ENCODE measurements around the gene ELF1. TPM values are rescaled to one million over a fixed set of nuclear protein-coding genes. Genes with fewer than 3 reads are reported as not detected.
"Not testable (repeated sequence)": the region's sequence is repeated elsewhere in the genome, so short reads cannot be mapped to it uniquely, and the experiment has no call there.

The ELF1 gene
- total and polyA plus RNA-seq, 2 experiments from 2014 or later: 7.0 to 12.7 TPM

- Histone ChIP-seq H4K20me1 (replicated peaks; ENCODE audit: insufficient read depth) (no peaks in the 10 kb centered on the region), H3K27ac (ENCODE audit: low read depth) (no peak overlapping the region), H3K4me2 (no peak overlapping the region), H3K4me1 (ENCODE audit: insufficient read depth) (no peaks in the 10 kb centered on the region), H3K9me2 (ENCODE audit: insufficient read depth) (0 out of 2 replicates have a peak, but pooled peaks cover 7% of the 10 kb centered on the region), H2AFZ (no peak overlapping the region), H3F3A (replicated peaks; ENCODE audit: low read depth) (no peaks in the 10 kb centered on the region), H3K36me3 (ENCODE audit: insufficient read depth) (no peaks in the 10 kb centered on the region), H3K4me3 (no peak overlapping the region), H3K79me2 (replicated peaks; ENCODE audit: insufficient read depth) (peaks cover 12% of the 10 kb centered on the region), H3K27me3 (ENCODE audit: insufficient read depth) (no peaks in the 10 kb centered on the region)
- Mint-ChIP-seq H3K27me3 (ENCODE audit: insufficient read depth, low read depth, poor library complexity) (peaks cover 1% of the 10 kb centered on the region), H3K9me3 (peaks cover 45% of the 10 kb centered on the region), H3K4me3 (no peak overlapping the region), H3K27ac (no peak overlapping the region), H3K36me3 (ENCODE audit: low read depth) (peaks cover 33% of the 10 kb centered on the region), H3K4me1 (no peaks in the 10 kb centered on the region)
- ATAC-seq (no peak), DNase-seq (ENCODE audit: low spot score) (no peak)
- TF ChIP-seq CTCF (conservative IDR thresholded peaks at IDR 0.05; ENCODE audit: low read depth in 2 of 2): no peak
- no peak for TF ChIP-seq NANOG (IDR thresholded peaks at IDR 0.05; ENCODE audit: borderline replicate concordance)
- TF ChIP-seq, protein P1, sequence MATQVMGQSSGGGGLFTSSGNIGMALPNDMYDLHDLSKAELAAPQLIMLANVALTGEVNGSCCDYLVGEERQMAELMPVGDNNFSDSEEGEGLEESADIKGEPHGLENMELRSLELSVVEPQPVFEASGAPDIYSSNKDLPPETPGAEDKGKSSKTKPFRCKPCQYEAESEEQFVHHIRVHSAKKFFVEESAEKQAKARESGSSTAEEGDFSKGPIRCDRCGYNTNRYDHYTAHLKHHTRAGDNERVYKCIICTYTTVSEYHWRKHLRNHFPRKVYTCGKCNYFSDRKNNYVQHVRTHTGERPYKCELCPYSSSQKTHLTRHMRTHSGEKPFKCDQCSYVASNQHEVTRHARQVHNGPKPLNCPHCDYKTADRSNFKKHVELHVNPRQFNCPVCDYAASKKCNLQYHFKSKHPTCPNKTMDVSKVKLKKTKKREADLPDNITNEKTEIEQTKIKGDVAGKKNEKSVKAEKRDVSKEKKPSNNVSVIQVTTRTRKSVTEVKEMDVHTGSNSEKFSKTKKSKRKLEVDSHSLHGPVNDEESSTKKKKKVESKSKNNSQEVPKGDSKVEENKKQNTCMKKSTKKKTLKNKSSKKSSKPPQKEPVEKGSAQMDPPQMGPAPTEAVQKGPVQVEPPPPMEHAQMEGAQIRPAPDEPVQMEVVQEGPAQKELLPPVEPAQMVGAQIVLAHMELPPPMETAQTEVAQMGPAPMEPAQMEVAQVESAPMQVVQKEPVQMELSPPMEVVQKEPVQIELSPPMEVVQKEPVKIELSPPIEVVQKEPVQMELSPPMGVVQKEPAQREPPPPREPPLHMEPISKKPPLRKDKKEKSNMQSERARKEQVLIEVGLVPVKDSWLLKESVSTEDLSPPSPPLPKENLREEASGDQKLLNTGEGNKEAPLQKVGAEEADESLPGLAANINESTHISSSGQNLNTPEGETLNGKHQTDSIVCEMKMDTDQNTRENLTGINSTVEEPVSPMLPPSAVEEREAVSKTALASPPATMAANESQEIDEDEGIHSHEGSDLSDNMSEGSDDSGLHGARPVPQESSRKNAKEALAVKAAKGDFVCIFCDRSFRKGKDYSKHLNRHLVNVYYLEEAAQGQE (IDR thresholded peaks at IDR 0.05; ENCODE audit: unreplicated experiment): no peak
- TF ChIP-seq JUNB (IDR thresholded peaks at IDR 0.05; ENCODE audit: unreplicated experiment): no peak
- TF ChIP-seq CREB1 (CRISPR knock-in tag; IDR thresholded peaks at IDR 0.05; ENCODE audit: low read depth): no peak
- no peak for TF ChIP-seq STAT1 (IDR thresholded peaks at IDR 0.05; ENCODE audit: unreplicated experiment)
- TF ChIP-seq ZNF331 (CRISPR knock-in tag; IDR thresholded peaks at IDR 0.05; ENCODE audit: low read depth): no peak
- TF ChIP-seq EZH2phosphoT487 (IDR thresholded peaks at IDR 0.05; ENCODE audit: unreplicated experiment): no peak
- no peak for TF ChIP-seq EZH2 (IDR thresholded peaks at IDR 0.05; ENCODE audit: low read depth, unreplicated experiment)
- TF ChIP-seq, protein P2, sequence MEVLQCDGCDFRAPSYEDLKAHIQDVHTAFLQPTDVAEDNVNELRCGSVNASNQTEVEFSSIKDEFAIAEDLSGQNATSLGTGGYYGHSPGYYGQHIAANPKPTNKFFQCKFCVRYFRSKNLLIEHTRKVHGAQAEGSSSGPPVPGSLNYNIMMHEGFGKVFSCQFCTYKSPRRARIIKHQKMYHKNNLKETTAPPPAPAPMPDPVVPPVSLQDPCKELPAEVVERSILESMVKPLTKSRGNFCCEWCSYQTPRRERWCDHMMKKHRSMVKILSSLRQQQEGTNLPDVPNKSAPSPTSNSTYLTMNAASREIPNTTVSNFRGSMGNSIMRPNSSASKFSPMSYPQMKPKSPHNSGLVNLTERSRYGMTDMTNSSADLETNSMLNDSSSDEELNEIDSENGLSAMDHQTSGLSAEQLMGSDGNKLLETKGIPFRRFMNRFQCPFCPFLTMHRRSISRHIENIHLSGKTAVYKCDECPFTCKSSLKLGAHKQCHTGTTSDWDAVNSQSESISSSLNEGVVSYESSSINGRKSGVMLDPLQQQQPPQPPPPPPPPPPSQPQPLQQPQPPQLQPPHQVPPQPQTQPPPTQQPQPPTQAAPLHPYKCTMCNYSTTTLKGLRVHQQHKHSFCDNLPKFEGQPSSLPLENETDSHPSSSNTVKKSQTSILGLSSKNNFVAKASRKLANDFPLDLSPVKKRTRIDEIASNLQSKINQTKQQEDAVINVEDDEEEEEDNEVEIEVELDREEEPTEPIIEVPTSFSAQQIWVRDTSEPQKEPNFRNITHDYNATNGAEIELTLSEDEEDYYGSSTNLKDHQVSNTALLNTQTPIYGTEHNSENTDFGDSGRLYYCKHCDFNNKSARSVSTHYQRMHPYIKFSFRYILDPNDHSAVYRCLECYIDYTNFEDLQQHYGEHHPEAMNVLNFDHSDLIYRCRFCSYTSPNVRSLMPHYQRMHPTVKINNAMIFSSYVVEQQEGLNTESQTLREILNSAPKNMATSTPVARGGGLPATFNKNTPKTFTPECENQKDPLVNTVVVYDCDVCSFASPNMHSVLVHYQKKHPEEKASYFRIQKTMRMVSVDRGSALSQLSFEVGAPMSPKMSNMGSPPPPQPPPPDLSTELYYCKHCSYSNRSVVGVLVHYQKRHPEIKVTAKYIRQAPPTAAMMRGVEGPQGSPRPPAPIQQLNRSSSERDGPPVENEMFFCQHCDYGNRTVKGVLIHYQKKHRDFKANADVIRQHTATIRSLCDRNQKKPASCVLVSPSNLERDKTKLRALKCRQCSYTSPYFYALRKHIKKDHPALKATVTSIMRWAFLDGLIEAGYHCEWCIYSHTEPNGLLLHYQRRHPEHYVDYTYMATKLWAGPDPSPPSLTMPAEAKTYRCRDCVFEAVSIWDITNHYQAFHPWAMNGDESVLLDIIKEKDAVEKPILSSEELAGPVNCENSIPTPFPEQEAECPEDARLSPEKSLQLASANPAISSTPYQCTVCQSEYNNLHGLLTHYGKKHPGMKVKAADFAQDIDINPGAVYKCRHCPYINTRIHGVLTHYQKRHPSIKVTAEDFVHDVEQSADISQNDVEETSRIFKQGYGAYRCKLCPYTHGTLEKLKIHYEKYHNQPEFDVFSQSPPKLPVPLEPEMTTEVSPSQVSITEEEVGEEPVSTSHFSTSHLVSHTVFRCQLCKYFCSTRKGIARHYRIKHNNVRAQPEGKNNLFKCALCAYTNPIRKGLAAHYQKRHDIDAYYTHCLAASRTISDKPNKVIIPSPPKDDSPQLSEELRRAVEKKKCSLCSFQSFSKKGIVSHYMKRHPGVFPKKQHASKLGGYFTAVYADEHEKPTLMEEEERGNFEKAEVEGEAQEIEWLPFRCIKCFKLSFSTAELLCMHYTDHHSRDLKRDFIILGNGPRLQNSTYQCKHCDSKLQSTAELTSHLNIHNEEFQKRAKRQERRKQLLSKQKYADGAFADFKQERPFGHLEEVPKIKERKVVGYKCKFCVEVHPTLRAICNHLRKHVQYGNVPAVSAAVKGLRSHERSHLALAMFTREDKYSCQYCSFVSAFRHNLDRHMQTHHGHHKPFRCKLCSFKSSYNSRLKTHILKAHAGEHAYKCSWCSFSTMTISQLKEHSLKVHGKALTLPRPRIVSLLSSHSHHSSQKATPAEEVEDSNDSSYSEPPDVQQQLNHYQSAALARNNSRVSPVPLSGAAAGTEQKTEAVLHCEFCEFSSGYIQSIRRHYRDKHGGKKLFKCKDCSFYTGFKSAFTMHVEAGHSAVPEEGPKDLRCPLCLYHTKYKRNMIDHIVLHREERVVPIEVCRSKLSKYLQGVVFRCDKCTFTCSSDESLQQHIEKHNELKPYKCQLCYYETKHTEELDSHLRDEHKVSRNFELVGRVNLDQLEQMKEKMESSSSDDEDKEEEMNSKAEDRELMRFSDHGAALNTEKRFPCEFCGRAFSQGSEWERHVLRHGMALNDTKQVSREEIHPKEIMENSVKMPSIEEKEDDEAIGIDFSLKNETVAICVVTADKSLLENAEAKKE (CRISPR knock-in tag; IDR thresholded peaks at IDR 0.05): no peak
Observed at GRCh38 chr13:41048640-41049039, 29.5 kb upstream of the ELF1 start.

DNA sequence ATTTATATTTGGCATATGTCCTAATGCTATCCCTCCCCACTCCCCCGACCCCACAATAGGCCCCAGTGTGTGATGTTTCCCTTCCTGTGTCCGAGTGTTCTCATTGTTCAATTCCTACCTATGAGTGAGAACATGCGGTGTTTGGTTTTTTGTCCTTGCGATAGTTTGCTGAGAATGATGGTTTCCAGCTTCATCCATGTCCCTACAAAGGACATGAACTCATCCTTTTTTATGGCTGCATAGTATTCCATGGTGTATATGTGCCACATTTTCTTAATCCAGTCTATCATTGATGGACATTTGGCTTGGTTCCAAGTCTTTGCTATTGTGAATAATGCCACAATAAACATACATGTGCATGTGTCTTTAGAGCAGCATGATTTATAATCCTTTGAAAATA is 23.3 kb upstream of the ELF1 start:
- not testable (repeated sequence) for H3K79me2 ChIP-seq (replicated peaks; ENCODE audit: insufficient read depth); H3K27ac Mint-ChIP-seq; H3K4me1 Mint-ChIP-seq; H2AFZ ChIP-seq; H3K27me3 ChIP-seq (ENCODE audit: insufficient read depth); H3K4me2 ChIP-seq; H4K20me1 ChIP-seq (replicated peaks; ENCODE audit: insufficient read depth); H3K9me2 ChIP-seq (ENCODE audit: insufficient read depth); H3K27ac ChIP-seq (ENCODE audit: low read depth); ATAC-seq; H3K4me3 ChIP-seq; H3K4me3 Mint-ChIP-seq; H3F3A ChIP-seq (replicated peaks; ENCODE audit: low read depth); H3K4me1 ChIP-seq (ENCODE audit: insufficient read depth); H3K36me3 ChIP-seq (ENCODE audit: insufficient read depth); H3K27me3 Mint-ChIP-seq (ENCODE audit: insufficient read depth, low read depth, poor library complexity); DNase-seq (ENCODE audit: low spot score)
- Mint-ChIP-seq H3K36me3 (ENCODE audit: low read depth) (peaks cover 18% of the 10 kb centered on the region), H3K9me3 (peaks cover 45% of the 10 kb centered on the region)
